ENCODE results near the gene RPS19. TPM values are rescaled to one million over a fixed set of nuclear protein-coding genes. Genes with fewer than 3 reads are reported as not detected.

RPS19 gene
- total and polyA plus RNA-seq, 10 of the 15 experiments (the other 5 are each of a cell fraction or from before 2014, with no cell fraction given), result 2,615 to 5,578 (median 4,127) TPM

- no peak for TF ChIP-seq CTCF (IDR thresholded peaks at IDR 0.05 in 2 of 3, conservative IDR thresholded peaks at IDR 0.05 in 1 of 3; ENCODE audit: control insufficient read depth in 2 of 3, extremely low read depth in 1 of 3, insufficient read depth in 1 of 3, low read depth in 3 of 3, low read length in 3 of 3)
- TF ChIP-seq IKZF2 (IDR thresholded peaks at IDR 0.05), result no peak
- no peak for TF ChIP-seq MLLT1 (IDR thresholded peaks at IDR 0.05)
- no peak for TF ChIP-seq PAX8 (IDR thresholded peaks at IDR 0.05)
- no peak for TF ChIP-seq WRNIP1 (IDR thresholded peaks at IDR 0.05; ENCODE audit: borderline replicate concordance, low read depth, low read length)
- TF ChIP-seq KLF5 (IDR thresholded peaks at IDR 0.05; ENCODE audit: partially characterized antibody), result no peak
- no peak for TF ChIP-seq TBL1XR1 (IDR thresholded peaks at IDR 0.05; ENCODE audit: low read depth, low read length)
- TF ChIP-seq MTA2 (IDR thresholded peaks at IDR 0.05; ENCODE audit: low read depth), result no peak
- no peak for TF ChIP-seq IRF3 (IDR thresholded peaks at IDR 0.05)
These were observed 57.6 kb downstream of the RPS19 start (continued) for GRCh38 chr19:41917676-41918075.

GRCh38 chr19:41918095-41918494 is 58.0 kb downstream of the RPS19 start:
- no TSS peak for BruUV-seq (replicated peaks)
- WGBS (ENCODE audit: insufficient coverage, insufficient replicate concordance, low lambda C conversion rate, missing lambda C conversion rate), result 69% methylated on average over 6 of the region's 6 CpGs
- Histone ChIP-seq H3K4me3 (no peak overlapping the region), H4K20me1 (ENCODE audit: control insufficient read depth, insufficient read depth) (no peaks in the 10 kb centered on the region), H3K79me2 (ENCODE audit: control insufficient read depth, insufficient read depth, low read length) (no peaks in the 10 kb centered on the region), H2AFZ (ENCODE audit: control insufficient read depth, low read depth, low read length) (no peak overlapping the region), H3K9ac (ENCODE audit: control insufficient read depth, insufficient read depth, low read length) (no peak overlapping the region), H3K27me3 (replicated peaks in 1 of 2; ENCODE audit: control insufficient read depth in 2 of 2, insufficient read depth in 2 of 2, low read length in 1 of 2) (peaks cover 3 to 6% of the 10 kb centered on the region in 2 experiments; a peak in 3 of 4 replicates), H3K27ac (ENCODE audit: control insufficient read depth, insufficient read depth) (no peak overlapping the region), H3K36me3 (ENCODE audit: control insufficient read depth in 2 of 2, insufficient read depth in 2 of 2, low read length in 1 of 2) (no peaks in the 10 kb centered on the region), H3K9me3 (replicated peaks; ENCODE audit: control insufficient read depth, insufficient read depth, low read length) (no peaks in the 10 kb centered on the region; the same call in 2 of the 3 replicates), H3K4me1 (ENCODE audit: control insufficient read depth, insufficient read depth, low read length) (peaks cover 2% of the 10 kb centered on the region; the same call in 1 of the 2 replicates), H3K4me2 (ENCODE audit: control insufficient read depth, insufficient read depth) (no peak overlapping the region)
- no peak for DNase-seq (ENCODE audit: low read depth, low spot score)
- no peak for ATAC-seq
- intact Hi-C loops (cut with micrococcal nuclease; ENCODE audit: unreplicated experiment) (no loop called here), in situ Hi-C loops (cut with MboI) (no loop called here)
- POLR2A ChIA-PET, result no interaction called here
- SMC1A ChIA-PET (ENCODE audit: uncharacterized antibody, unreplicated experiment), result no interaction called here
- CTCF ChIA-PET, result no interaction called here
- RAD21 ChIA-PET (ENCODE audit: unreplicated experiment), result no interaction called here
- FAIRE-seq, result no peak
- no peak for TF ChIP-seq ZNF687 (IDR thresholded peaks at IDR 0.05)

Data from GM12878 (cell line).